Measurements from ENCODE around the gene PGC.
"Not testable (repeated sequence)": the region's sequence is repeated elsewhere in the genome, so short reads cannot be mapped to it uniquely, and the experiment has no call there.

PGC gene

DNA sequence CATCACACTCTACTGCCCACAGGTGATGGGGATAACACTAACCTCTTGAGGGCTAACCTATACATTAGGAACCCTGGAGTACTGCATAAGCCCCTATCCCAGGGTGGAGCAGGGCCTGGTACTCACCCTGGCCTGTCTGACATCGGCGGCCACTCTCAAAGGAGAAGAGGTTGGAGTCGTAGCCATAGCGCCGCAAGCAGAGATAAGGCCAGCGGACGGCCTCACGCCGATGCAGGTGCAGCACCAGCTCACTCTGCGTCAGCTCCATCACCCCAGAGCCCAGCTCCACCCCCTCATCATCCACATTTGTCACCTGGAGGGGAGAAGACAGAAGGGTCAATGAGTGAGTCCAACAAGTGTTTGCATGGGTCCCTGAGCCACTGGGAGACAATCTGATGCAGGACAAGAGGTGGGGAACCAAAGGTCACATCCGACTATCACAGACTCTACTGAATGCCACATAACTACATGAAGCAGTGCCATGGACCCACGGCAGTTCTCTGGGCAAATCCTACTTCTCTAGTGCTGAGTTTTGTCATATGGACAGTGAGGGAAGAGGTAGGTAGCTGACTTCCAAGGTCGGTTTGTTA lies 28.2 kb upstream of the PGC start:
- no peak for DNase-seq (ENCODE audit: low read depth in 3 of 3)

DNA sequence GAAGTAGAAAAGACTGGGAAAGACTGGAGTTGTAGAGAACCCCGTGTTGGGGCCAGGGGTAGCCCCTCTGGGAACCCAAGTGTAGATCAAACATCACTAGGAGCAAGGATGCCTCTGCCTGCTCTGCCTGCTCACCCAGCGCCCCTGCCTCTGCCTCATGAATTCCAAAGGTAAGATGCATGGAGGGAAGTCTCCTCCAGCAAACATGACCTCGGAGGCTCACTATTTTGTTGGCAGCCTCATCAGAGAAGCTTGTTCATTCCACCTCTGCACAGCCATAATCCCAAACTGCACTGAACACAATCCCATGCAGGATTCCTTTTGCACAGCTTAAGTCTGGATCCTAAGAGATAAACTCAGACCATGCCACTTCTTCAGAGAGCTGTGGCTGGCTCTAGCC lies 27.6 kb upstream of the PGC start:
- DNase-seq (ENCODE audit: low read depth in 3 of 3): no peak

DNA sequence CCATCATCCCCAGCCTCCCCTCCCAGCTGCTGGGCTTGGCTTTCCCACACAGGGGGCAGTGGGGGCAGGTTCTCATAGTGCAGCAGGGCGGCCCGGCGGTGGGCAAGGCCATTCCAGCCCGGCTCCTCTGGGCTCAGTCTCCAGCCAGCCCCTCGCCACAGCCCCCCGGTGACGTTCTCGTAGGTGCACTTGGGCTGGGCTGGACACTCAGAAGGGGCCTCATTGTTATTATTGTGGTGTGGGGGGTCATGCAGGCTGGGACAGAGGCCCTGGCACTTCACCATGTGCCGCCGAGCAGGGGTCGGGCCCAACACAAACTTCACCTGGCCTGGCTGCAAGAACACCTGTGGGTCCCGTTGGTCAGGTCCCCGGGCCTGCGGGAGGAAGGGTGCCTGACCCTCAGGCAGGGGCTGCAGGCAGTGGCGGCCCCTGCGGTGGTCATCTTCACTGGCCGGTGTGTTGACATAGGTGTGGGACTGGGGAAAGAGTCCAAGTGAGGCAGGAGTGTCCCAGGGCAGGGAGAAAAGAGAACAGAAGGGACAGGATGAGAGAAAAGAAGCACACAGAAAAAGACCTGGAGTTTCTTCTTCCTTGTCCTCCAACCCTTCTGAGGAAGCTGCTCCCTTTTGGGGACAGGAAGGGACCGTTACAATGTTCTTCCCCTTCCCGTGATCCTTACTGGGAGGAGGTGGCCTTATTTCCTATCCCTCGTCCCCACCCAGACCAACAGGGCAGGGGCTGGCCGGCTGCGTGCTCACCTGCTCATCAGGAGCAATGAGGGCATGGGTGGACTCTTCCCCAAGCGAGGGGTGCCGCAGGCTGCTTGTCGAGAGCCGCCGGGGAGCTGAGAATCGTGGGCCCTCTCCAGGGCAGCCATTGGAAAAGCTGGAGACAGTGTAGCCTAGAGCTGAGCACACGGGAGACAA lies 24.1 kb upstream of the PGC start:
- no peak for DNase-seq (ENCODE audit: low read depth in 3 of 3)

- no peak for DNase-seq (ENCODE audit: low read depth in 3 of 3)
These were observed 23.3 kb upstream of the PGC start for GRCh38 chr6:41770381-41771057.

DNA sequence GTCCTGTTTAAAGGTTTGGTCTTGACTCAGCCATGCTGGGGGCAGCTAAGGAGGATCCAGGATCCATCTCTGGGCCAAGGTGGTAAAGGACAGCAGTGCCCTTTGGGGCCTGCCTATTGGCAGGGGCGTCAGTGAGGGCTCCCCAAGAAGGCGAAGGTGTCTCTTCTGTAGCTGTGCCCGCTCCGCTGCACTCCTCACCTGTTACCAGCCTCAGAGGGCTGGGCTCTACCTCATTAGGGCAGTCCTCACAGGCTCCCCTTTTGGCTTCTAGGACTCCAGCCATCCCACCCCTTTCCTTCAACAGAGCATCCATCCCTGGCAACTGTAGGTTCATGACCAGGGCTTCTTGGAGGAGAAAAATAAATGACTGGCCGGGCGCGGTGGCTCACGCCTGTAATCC lies 22.2 kb upstream of the PGC start:
- DNase-seq (ENCODE audit: low read depth in 3 of 3): no peak

DNA sequence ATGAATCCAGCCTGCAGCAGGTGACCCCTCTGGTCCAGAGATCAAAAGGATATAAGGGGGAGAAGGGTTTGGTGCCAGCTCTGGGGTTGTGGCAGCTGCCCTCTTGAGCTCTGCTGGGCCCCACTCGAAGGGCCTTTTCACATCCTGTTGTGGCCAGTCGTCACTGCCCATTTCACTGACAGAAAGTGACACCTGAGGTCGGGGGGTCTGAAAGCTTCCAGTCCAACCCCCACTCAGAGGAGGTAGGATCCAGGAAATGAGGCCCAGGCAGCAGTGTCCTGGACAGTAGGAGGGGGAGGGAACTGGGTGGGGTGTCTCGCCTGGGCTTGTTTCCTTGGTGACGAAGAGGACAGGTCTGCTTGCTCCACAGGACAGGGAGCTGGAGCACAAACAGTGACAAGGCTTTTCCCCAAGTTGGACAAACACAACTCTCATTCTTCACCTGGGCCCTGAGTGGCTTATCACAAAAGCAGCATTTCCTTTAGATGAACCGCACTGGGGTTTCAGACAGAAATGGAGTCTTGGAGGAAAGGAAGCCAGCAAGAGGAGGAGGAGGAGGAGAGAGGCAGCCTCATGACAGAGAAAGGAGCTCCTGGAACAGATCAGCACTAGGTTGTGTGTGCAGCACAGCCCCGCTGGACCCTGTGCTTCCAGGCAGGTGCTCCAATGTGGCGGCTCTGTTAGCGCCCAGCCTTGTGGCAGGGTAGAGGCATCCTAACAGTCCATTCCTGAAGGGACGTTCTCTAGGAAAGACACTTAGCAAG lies 21.5 kb upstream of the PGC start:
- no peak for DNase-seq (ENCODE audit: low read depth in 3 of 3)

DNA sequence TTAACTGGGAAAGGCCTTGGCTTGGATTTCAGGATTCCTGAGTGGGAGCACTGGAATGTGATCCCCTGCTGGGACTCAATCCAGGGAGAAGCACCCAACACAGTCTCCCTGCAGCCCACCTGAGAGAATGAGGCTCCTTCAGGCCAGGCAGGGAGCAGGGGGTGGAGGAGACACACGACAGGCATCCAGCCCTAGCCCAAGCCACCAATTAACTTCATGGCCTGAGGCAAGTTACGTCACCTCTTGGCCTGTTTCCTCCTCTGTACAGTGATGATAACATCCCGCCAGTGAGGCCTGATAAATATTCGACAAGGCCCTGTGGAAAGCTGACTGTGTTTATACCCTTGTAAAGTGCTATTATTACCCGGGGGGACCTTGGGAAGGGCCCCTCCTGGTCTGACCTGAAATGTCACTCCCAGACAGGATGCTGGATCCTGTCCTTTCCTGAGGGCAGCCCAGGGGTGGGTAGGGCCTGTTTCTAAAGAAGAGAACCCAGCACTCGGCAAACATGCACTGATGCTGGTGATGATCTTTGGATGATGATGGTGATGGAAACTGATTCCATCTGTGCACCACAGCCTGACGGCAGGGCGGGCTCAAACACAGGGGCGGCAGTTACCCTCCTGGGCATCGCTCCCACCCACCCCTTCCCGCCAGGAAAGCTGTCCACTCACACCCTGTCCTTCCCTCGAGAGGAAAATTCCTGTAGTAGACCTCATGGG lies 20.1 kb upstream of the PGC start:
- DNase-seq (ENCODE audit: low read depth in 3 of 3): no peak

GRCh38 chr6:41766043-41766664 lies 19.0 kb upstream of the PGC start:
- not testable (repeated sequence) for DNase-seq (ENCODE audit: low read depth in 3 of 3)

- DNase-seq (ENCODE audit: low read depth in 3 of 3): no peak
These were observed 16.3 kb upstream of the PGC start for GRCh38 chr6:41763470-41763869.

- no peak for DNase-seq (ENCODE audit: low read depth in 3 of 3)
These were observed 12.8 kb upstream of the PGC start for GRCh38 chr6:41759905-41760579.

DNA sequence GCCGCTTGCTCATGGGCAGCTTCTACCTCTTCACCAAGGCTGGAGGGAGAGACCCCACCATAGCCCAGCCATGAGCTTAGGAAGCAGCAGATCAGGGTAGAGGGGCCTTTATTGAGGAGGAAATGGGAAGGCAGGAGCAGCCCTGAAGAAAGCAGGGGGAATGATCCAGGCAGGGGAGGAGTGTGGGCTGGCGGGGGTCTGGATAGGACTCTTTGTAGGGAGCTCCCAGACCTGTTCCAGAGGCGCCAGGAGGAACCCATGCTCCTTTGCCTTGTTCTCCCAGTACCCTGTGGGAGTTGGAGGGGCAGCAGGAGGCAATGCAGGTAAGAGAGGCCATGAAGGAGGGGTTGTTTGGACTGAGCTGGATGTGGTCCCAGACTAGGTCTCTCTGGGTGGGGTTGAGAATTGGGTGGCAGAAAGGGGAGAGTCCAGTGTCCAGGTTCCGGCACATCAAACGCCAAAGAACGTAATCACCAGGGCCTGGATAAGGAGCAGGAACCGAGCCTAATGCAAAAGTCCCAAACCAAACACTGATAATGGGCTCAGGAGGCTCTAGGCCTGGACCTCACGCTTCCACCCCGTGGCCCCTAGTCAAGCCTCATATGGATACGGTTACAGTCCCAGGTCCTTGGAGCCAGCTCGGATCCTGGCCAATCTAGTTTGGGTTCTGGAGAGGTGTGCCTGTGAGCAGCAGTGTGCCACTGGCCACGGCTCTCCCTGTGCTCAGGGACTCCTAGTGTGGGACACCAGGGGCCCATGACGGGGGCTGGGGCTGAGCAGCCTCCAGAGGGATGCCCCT lies 12.1 kb upstream of the PGC start:
- no peak for DNase-seq (ENCODE audit: low read depth in 3 of 3)

GRCh38 chr6:41758641-41759035 lies 11.4 kb upstream of the PGC start:
- no peak for DNase-seq (ENCODE audit: low read depth in 3 of 3)

- no peak for DNase-seq (ENCODE audit: low read depth in 3 of 3)
These were observed 10.9 kb upstream of the PGC start for GRCh38 chr6:41757931-41758640.

DNA sequence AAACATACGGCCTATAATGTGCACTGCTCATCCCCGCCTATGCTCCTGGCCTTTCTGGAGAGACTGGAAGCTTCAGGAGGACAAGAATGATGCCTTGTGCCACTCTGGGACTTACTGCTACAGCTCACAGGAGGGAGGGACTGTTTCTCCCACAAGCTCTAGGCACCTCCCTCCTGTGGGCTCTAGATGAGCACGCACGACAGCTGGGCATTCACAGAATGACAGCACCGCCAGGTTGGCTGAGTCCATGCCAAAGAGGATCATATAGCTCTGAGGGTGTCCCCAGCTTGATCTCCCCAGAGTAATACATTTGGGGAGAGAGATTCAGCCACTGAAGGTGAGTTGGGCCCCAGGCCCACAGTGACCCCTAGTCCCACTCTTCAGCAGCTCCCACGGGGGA lies 10.1 kb upstream of the PGC start:
- no peak for DNase-seq (ENCODE audit: low read depth in 3 of 3)

GRCh38 chr6:41756354-41756753 lies 9.2 kb upstream of the PGC start:
- no peak for DNase-seq (ENCODE audit: low read depth in 3 of 3)

GRCh38 chr6:41755895-41756294 lies 8.7 kb upstream of the PGC start:
- no peak for DNase-seq (ENCODE audit: low read depth in 3 of 3)

DNA sequence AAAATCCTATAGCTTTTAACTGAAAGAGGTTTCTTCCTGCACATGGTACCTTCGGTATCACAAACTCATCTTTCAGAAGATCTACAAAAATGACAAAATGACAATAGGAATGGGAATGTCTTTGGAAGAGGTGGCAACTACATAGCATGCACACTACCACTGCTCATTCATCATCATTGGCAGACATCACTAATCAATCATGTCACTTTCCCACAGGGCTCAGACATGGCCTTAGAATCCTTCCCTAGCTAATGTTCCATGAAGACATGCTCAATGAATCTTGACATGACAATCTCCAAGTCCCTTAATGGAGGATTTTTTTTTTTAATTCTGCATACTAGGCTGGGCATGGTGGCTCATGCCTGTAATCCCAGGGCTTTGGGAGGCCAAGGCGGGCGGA lies 3.2 kb upstream of the PGC start:
- DNase-seq (ENCODE audit: low read depth in 3 of 3): no peak

DNA sequence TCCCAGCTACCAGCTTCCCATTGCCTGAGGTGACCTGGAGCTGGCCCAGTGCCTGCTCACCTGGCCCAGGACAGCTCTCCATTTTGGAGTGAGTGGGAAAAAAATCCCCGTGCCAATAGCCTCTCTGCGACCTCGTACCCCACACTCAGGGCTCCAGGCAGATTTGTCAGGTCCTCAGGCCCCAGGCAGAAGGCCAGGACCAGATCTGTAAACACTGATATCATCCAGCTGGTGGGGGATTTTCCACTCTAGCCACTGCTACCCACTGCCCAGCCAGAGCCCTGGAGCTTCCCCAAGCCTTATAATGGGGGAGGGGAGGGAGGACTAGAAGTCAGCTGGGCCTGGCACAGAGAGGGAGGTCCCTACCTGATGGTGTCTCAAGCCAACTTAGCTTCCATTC lies 1.3 kb upstream of the PGC start:
- DNase-seq (ENCODE audit: low read depth in 3 of 3): no peak

DNA sequence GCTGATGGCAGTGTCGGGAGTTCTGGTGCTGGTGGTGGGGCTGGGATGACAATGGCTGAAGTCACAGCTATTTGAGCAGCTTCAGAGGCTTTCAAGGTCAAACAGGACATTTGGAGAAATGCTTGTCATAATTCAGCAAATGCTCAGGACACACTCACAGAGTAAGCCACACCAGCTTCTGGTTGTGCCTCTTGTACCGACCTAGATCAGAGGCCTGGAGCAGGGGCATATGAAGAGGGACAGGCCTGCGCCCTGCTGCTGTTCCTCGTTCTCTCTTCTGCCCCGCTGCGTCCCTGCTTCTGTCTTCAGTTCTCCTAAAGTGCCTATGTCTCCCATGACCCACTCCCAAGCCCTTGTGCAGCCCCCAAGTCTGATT lies 893 bp upstream of the PGC start:
- no peak for DNase-seq (ENCODE audit: low read depth in 3 of 3)
